ENCODE data around the gene NGF.

- TF ChIP-seq, protein P1, sequence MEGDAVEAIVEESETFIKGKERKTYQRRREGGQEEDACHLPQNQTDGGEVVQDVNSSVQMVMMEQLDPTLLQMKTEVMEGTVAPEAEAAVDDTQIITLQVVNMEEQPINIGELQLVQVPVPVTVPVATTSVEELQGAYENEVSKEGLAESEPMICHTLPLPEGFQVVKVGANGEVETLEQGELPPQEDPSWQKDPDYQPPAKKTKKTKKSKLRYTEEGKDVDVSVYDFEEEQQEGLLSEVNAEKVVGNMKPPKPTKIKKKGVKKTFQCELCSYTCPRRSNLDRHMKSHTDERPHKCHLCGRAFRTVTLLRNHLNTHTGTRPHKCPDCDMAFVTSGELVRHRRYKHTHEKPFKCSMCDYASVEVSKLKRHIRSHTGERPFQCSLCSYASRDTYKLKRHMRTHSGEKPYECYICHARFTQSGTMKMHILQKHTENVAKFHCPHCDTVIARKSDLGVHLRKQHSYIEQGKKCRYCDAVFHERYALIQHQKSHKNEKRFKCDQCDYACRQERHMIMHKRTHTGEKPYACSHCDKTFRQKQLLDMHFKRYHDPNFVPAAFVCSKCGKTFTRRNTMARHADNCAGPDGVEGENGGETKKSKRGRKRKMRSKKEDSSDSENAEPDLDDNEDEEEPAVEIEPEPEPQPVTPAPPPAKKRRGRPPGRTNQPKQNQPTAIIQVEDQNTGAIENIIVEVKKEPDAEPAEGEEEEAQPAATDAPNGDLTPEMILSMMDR (IDR thresholded peaks at IDR 0.05; ENCODE audit: poor library complexity), result no peak
- TF ChIP-seq EZH2 (IDR thresholded peaks at IDR 0.05; ENCODE audit: borderline replicate concordance), result no peak
- TF ChIP-seq EZH2phosphoT487 (IDR thresholded peaks at IDR 0.05; ENCODE audit: low read depth, severe bottlenecking, unreplicated experiment), result no peak
Observed at GRCh38 chr1:115377411-115377810, 39.4 kb upstream of the NGF start.
